HG02610 (cell line): ENCODE data around the gene MLF2.

Experiments used
- ATAC-seq: cut with Tn5 transposase; IDR thresholded peaks from one replicate; pipeline ENCODE4 v1.9.1; 2021; ENCODE audit warnings: mild to moderate bottlenecking, moderate library complexity; ENCODE audit not compliant: unreplicated experiment

The MLF2 gene

DNA sequence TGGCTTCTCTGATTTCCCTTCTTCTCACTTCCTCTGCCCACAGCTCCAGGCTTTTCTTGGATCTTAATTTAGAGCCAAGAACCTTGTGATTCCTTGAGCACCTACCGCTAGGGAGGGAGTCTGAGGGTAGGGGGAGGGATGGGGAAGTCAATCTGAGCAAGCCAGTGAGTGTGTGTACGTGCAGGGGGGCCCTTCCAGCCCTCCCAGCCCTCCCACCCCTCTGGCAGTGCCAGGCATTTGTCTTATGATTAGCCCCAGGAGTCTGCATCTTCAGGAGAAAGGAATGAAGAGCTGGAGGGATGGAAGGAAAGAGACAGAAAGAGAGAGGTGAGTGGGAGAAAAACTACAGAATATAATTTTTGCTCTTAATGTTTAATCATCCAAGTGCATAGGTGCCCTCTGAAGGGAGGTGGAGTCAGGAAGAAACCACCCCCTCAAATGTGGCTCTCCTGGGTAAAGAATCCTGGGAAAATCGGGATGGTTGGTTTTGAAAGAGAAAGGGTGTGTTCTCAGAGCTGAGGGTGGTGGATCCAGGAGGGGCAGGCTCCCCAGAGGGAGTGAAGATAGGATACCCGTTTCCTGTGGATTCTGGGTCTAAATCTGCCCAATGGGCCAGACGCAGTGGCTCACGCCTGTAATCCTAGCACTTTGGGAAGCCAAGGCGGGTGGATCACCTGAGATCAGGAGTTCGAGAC is 54.4 kb downstream of the MLF2 start:
- ATAC-seq: no peak
